A549 (cell line): ENCODE data around the gene SLC12A2. TPM values are rescaled to one million over a fixed set of nuclear protein-coding genes. Genes with fewer than 3 reads are reported as not detected.

Experiments
- ATAC-seq, 2 experiments: fragments of 200-7000 bp in 1 of 2; fragments of >200 bp in 1 of 2; cut with Nextera tagmentation in 1 of 2; cut with Tn5 transposase in 1 of 2; 3 replicates each; pipeline versions ENCODE4 v1.8.0 to v1.9.1; 2018 to 2020; ENCODE audit warnings: mild to moderate bottlenecking in 1 of 2, moderate library complexity in 1 of 2
- CTCF ChIA-PET: fragments of 300-600 bp; sonication (Branson Sonifier 250); formaldehyde crosslinking; extraction: SDS; loops from one replicate; lab custom pipeline; 2021; ENCODE audit warnings: antibody characterized with exemption, inconsistent platforms; lab: Yijun Ruan, JAX
- POLR2A ChIA-PET: fragments of 350-600 bp; formaldehyde crosslinking; extraction: SDS; loops from one replicate; lab custom pipeline; 2021; ENCODE audit warnings: antibody characterized with exemption, inconsistent platforms; lab: Yijun Ruan, JAX
- DNase-seq, 2 experiments: peaks; one replicate each; pipeline versions ENCODE4 v3.0.0 to v3.0.0-alpha.2; 2011 to 2016; ENCODE audit warnings: low read depth in 1 of 2, low spot score in 1 of 2
- FAIRE-seq: peaks from 2 replicates; lab custom pipeline; 2011; peaks lifted over from hg19 to GRCh38; lab: Jason Lieb, UNC
- H3K27ac ChIP-seq, 2 experiments: fragments of >200 bp; sonication (Bioruptor Twin); formaldehyde crosslinking; 3 replicates each; pipeline ENCODE4 v1.5.1; 2016 to 2017
- H3K4me1 ChIP-seq: fragments of >200 bp; sonication (Bioruptor Twin); formaldehyde crosslinking; 3 replicates; pipeline ENCODE4 v1.6.1; 2016
- H3K4me2 ChIP-seq: fragments of >200 bp; sonication (Bioruptor Twin); formaldehyde crosslinking; 3 replicates; pipeline ENCODE4 v1.6.1; 2016
- H3K4me3 ChIP-seq: fragments of >200 bp; sonication (Bioruptor Twin); formaldehyde crosslinking; 3 replicates; pipeline ENCODE4 v1.5.1; 2016
- H3K9me3 ChIP-seq: fragments of >200 bp; sonication (Bioruptor Twin); formaldehyde crosslinking; 3 replicates; pipeline ENCODE4 v1.6.1; 2016
- BHLHE40 ChIP-seq: IDR thresholded peaks from 2 replicates; pipeline ENCODE4 v1.6.1; 2012; ENCODE audit warnings: low read depth, low read length, inconsistent platforms
- CEBPB ChIP-seq, 2 experiments: fragments of >200 bp in 1 of 2; sonication (Bioruptor Twin) in 1 of 2; formaldehyde crosslinking in 1 of 2; IDR thresholded peaks; 2 replicates each; pipeline ENCODE4 v1.6.1; 2012 to 2016
- CHD4 ChIP-seq: fragments of 200-600 bp; sonication (generic); IDR thresholded peaks from 2 replicates; pipeline ENCODE4 v1.6.1; 2016; ENCODE audit warnings: antibody characterized with exemption, mild to moderate bottlenecking, borderline replicate concordance
- EP300 ChIP-seq, 2 experiments: fragments of >200 bp; sonication (Bioruptor Twin); formaldehyde crosslinking; IDR thresholded peaks; 2 replicates in 1 of 2; 3 replicates in 1 of 2; pipeline ENCODE4 v1.6.1; 2016 to 2017
- HDAC2 ChIP-seq: fragments of 200-600 bp; sonication (generic); IDR thresholded peaks from 2 replicates; pipeline ENCODE4 v1.6.1; 2016
- HEYL ChIP-seq: fragments of 250-450 bp; sonication (Bioruptor Pico); IDR thresholded peaks from 2 replicates; pipeline ENCODE4 v1.8.0; 2021; ENCODE audit warnings: mild to moderate bottlenecking, moderate library complexity
- HOXA7 ChIP-seq: fragments of 250-450 bp; sonication (Bioruptor Pico); IDR thresholded peaks from 2 replicates; pipeline ENCODE4 v1.5.0; 2020; ENCODE audit warnings: mild to moderate bottlenecking, moderate library complexity
- HOXB13 ChIP-seq: fragments of 250-450 bp; sonication (Bioruptor Pico); IDR thresholded peaks from 2 replicates; pipeline ENCODE4 v1.5.0; 2020; ENCODE audit warnings: low read depth, mild to moderate bottlenecking, moderate library complexity
- HOXB5 ChIP-seq: fragments of 250-450 bp; sonication (Bioruptor Pico); IDR thresholded peaks from 2 replicates; pipeline ENCODE4 v1.5.0; 2020; ENCODE audit warnings: mild to moderate bottlenecking, moderate library complexity
- JUN ChIP-seq, 2 experiments: fragments of >200 bp; sonication (Bioruptor Twin); formaldehyde crosslinking; IDR thresholded peaks; 2 replicates in 1 of 2; 3 replicates in 1 of 2; pipeline ENCODE4 v1.6.1; 2016 to 2017
- MAFK ChIP-seq: fragments of 450-650 bp; IDR thresholded peaks from 2 replicates; pipeline ENCODE4 v1.6.1; 2014; ENCODE audit not compliant: partially characterized antibody
- MAZ ChIP-seq: fragments of 150-350 bp; IDR thresholded peaks from 2 replicates; pipeline ENCODE4 v1.6.1; 2014; ENCODE audit warnings: antibody characterized with exemption, low read depth, low read length, borderline replicate concordance
- NFE2L2 ChIP-seq: fragments of 150-350 bp; conservative IDR thresholded peaks from 2 replicates; pipeline ENCODE4 v1.6.1; 2014; ENCODE audit warnings: low read length
- NPAS2 ChIP-seq: fragments of 250-450 bp; sonication (Bioruptor Pico); IDR thresholded peaks from 2 replicates; pipeline ENCODE4 v1.8.0; 2022; ENCODE audit warnings: mild to moderate bottlenecking, moderate library complexity, borderline replicate concordance
- RAD21 ChIP-seq, 2 experiments: fragments of >200 bp in 1 of 2; sonication (Bioruptor Twin) in 1 of 2; formaldehyde crosslinking in 1 of 2; IDR thresholded peaks in 1 of 2; conservative IDR thresholded peaks in 1 of 2; 2 replicates in 1 of 2; 3 replicates in 1 of 2; pipeline ENCODE4 v1.6.1; 2012 to 2018; ENCODE audit warnings: inconsistent platforms in 1 of 2
- ZC3H11A ChIP-seq: fragments of 450-650 bp; IDR thresholded peaks from 2 replicates; pipeline ENCODE4 v1.6.1; 2014; ENCODE audit warnings: antibody characterized with exemption, mild to moderate bottlenecking
- ZFP36 ChIP-seq: fragments of 450-650 bp; IDR thresholded peaks from 2 replicates; pipeline ENCODE4 v1.6.1; 2014; ENCODE audit warnings: borderline replicate concordance; ENCODE audit not compliant: partially characterized antibody
- ZNF302 ChIP-seq: fragments of 250-450 bp; sonication (Bioruptor Pico); IDR thresholded peaks from 2 replicates; pipeline ENCODE4 v1.9.0; 2021; ENCODE audit warnings: inconsistent platforms, mild to moderate bottlenecking, moderate library complexity
- ZSCAN20 ChIP-seq: fragments of 250-450 bp; sonication (Bioruptor Pico); IDR thresholded peaks from 2 replicates; pipeline ENCODE4 v1.8.0; 2022; ENCODE audit warnings: mild to moderate bottlenecking, moderate library complexity
- WGBS: methylation state at CpG from one replicate; pipeline ENCODE4 v1.1.6; 2017; ENCODE audit errors: missing lambda C conversion rate; 5-methylcytosine and 5-hydroxymethylcytosine counted together
- polyA plus RNA-seq, 4 experiments: library from polyadenylated mRNA; depleted of rRNA in 3 of 4; stranded (reverse); fragments of >200 nt; fragmentation: RNase III in 1 of 4; extraction: RNeasy Plus Mini Kit Qiagen cat#74134 plus additional on column Dnase treatment in 1 of 4; gene quantifications; 2 replicates in 3 of 4; 3 replicates in 1 of 4; pipeline ENCODE4 v1.2.3, GENCODE V29; 2011 to 2017
- TF ChIP-seq, protein P1 (sequence below): IDR thresholded peaks from 2 replicates; pipeline ENCODE4 v1.6.1; 2012
- TF ChIP-seq, protein P2 (sequence below): fragments of >200 bp; sonication (Bioruptor Twin); formaldehyde crosslinking; IDR thresholded peaks from 3 replicates; pipeline ENCODE4 v1.5.1; 2016
- TF ChIP-seq, protein P3 (sequence below): IDR thresholded peaks from 2 replicates; pipeline ENCODE4 v1.6.1; 2012
- TF ChIP-seq, protein P4 (sequence below): fragments of 250-450 bp; sonication (Bioruptor Pico); IDR thresholded peaks from 2 replicates; pipeline ENCODE4 v1.5.0; 2020; ENCODE audit warnings: low read depth, mild to moderate bottlenecking, moderate library complexity

The SLC12A2 gene
- polyA plus RNA-seq, 2 of the 4 experiments (the other 2 are of a cell fraction): 17.1 to 99.9 TPM

DNA sequence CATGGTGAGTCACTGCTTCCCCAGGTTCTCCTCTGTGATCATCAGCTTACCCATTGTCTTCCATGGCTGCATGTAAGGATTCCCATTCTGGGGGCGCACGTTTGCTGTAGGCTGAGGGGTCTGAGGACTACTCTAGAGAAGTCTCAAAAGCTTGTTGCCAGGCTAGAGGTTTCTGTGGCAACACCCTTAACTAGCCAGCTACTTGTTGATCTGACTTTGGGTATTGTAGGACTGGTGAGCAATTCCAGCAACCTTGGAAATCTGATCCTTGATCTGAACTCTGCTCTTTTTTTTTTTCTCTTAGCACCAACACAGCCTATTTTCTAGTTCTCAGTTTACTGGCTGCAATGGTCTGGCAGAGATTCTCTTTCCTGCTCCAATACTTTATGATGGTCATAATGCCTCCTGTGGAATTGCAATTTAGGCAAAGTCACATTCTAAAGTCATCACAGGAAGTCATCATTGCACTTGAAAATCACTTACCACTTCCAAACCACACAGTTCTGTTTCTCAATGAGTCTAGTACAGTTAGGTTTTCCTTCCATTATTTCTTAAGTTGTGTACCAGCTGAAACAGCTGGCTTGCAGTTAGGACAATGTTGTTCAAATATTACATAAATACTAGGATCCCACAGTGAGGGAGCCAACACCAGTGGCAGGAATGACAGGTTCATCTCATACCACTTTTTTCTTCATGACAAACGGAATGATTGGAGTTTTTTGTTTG, 110.3 kb downstream of the SLC12A2 start:
- no peak for TF ChIP-seq EP300 (IDR thresholded peaks at IDR 0.05)
- TF ChIP-seq, all 56 proteins: peak for 0
- Histone ChIP-seq H3K4me1 (peaks cover 3% of the 10 kb centered on the region), H3K4me3 (no peak overlapping the region), H3K27ac (no peak overlapping the region), H3K9me3 (no peaks in the 10 kb centered on the region), H3K4me2 (no peak overlapping the region)
- ChIA-PET POLR2A (no interaction called here), CTCF (interaction anchor here (0.6 to 1.0 kb wide), 3 partner anchors 109 to 447 kb away, joined by 3 to 5 read pairs (median 3); no protein-coding TSS in a partner anchor)
- ATAC-seq (no peak), FAIRE-seq (no peak), DNase-seq (no peak)
- WGBS: 72% methylated on average over 3 of the region's 3 CpGs

DNA sequence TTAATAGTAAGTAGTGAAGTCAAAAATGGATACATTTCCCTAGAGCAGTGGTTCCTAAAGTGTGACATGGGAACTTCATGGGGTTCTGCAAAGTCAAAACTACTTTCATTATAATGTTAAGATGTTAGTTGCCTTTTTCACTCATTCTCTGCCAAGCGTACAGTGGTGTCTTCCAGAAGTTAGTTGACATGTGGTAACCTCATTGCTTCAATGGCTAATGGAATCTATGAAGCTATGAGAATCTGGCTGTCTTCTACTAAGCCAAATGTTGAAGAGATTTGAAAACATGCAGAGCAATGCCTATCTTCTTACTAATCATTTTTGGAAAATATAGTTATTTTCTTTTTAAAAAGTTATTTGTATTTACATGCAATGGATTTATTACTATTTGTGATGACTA, 111.8 kb downstream of the SLC12A2 start:
- H3K9me3 ChIP-seq: no peaks in the 10 kb centered on the region
- POLR2A ChIA-PET: no interaction called here
- no peak for TF ChIP-seq RAD21 (conservative IDR thresholded peaks at IDR 0.05 in 1 of 2, IDR thresholded peaks at IDR 0.05 in 1 of 2)
- no peak for TF ChIP-seq ZNF302 (CRISPR knock-in tag)
- TF ChIP-seq, protein P1, sequence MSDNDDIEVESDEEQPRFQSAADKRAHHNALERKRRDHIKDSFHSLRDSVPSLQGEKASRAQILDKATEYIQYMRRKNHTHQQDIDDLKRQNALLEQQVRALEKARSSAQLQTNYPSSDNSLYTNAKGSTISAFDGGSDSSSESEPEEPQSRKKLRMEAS: no peak
- TF ChIP-seq, protein P2, sequence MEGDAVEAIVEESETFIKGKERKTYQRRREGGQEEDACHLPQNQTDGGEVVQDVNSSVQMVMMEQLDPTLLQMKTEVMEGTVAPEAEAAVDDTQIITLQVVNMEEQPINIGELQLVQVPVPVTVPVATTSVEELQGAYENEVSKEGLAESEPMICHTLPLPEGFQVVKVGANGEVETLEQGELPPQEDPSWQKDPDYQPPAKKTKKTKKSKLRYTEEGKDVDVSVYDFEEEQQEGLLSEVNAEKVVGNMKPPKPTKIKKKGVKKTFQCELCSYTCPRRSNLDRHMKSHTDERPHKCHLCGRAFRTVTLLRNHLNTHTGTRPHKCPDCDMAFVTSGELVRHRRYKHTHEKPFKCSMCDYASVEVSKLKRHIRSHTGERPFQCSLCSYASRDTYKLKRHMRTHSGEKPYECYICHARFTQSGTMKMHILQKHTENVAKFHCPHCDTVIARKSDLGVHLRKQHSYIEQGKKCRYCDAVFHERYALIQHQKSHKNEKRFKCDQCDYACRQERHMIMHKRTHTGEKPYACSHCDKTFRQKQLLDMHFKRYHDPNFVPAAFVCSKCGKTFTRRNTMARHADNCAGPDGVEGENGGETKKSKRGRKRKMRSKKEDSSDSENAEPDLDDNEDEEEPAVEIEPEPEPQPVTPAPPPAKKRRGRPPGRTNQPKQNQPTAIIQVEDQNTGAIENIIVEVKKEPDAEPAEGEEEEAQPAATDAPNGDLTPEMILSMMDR: no peak
- no peak for TF ChIP-seq ZC3H11A
- TF ChIP-seq CEBPB (IDR thresholded peaks at IDR 0.05): no peak
- no peak for TF ChIP-seq ZFP36
- TF ChIP-seq, protein P3, sequence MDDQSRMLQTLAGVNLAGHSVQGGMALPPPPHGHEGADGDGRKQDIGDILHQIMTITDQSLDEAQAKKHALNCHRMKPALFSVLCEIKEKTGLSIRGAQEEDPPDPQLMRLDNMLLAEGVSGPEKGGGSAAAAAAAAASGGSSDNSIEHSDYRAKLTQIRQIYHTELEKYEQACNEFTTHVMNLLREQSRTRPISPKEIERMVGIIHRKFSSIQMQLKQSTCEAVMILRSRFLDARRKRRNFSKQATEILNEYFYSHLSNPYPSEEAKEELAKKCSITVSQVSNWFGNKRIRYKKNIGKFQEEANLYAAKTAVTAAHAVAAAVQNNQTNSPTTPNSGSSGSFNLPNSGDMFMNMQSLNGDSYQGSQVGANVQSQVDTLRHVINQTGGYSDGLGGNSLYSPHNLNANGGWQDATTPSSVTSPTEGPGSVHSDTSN: no peak
- TF ChIP-seq NFE2L2: no peak
- TF ChIP-seq HEYL (CRISPR knock-in tag): no peak
- TF ChIP-seq ZSCAN20 (CRISPR knock-in tag): no peak
- no peak for TF ChIP-seq BHLHE40
- no peak for TF ChIP-seq HOXB5 (CRISPR knock-in tag)
- TF ChIP-seq JUN (IDR thresholded peaks at IDR 0.05): no peak
- TF ChIP-seq CHD4: no peak
- no peak for TF ChIP-seq EP300 (IDR thresholded peaks at IDR 0.05)
- no peak for TF ChIP-seq MAZ
- TF ChIP-seq MAFK: no peak
- no peak for TF ChIP-seq HOXB13 (CRISPR knock-in tag)
- TF ChIP-seq, all 56 proteins: peak for 0
- WGBS: 91% methylated on average over 1 of the region's 1 CpG
- CTCF ChIA-PET: interaction anchor here (1.1 kb wide), 1 partner anchor 317 kb away, joined by 3 read pairs; no protein-coding TSS in a partner anchor
- no peak for DNase-seq
- Histone ChIP-seq H3K4me2 (no peak overlapping the region), H3K27ac (no peak overlapping the region), H3K4me1 (peaks cover 16% of the 10 kb centered on the region), H3K4me3 (no peak overlapping the region)
- no peak for ATAC-seq
- FAIRE-seq: no peak

DNA sequence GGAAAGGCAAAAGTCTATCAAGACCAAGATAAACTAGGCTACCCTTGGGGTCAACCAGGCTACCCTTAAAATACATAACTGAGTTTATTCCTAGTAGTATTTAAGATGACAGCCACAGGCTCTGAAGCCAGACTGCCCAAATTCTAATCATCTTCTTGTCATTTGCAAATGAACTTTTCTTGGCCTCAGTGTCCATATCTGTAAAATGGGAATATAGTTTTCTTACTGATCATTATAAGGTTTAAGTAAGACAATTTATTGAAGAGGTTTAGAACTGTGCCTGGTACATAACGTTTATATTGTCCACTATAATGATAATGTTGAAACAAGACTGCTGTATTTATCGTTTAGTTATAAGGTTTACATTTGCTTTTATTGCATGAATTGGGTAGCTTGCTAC, 112.5 kb downstream of the SLC12A2 start:
- H3K4me1 ChIP-seq: peaks cover 24% of the 10 kb centered on the region
- FAIRE-seq: no peak
- WGBS: 79% methylated on average over 2 of the region's 2 CpGs
- H3K9me3 ChIP-seq: no peaks in the 10 kb centered on the region
- H3K4me3 ChIP-seq: no peak overlapping the region
- POLR2A ChIA-PET: no interaction called here
- no peak overlapping the region for H3K27ac ChIP-seq
- H3K4me2 ChIP-seq: no peak overlapping the region
- CTCF ChIA-PET: interaction anchor here (1.1 kb wide), 1 partner anchor 318 kb away, joined by 3 read pairs; no protein-coding TSS in a partner anchor
- ATAC-seq: no peak
- TF ChIP-seq, protein P4, sequence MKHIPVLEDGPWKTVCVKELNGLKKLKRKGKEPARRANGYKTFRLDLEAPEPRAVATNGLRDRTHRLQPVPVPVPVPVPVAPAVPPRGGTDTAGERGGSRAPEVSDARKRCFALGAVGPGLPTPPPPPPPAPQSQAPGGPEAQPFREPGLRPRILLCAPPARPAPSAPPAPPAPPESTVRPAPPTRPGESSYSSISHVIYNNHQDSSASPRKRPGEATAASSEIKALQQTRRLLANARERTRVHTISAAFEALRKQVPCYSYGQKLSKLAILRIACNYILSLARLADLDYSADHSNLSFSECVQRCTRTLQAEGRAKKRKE: no peak
- no peak for TF ChIP-seq HOXA7 (CRISPR knock-in tag)
- no peak for TF ChIP-seq NPAS2 (CRISPR knock-in tag)
- 0 out of 2 replicates have a peak, but pooled peaks have one; percentile 57 for TF ChIP-seq HDAC2
- no peak for TF ChIP-seq EP300 (IDR thresholded peaks at IDR 0.05)
- DNase-seq: no peak
